HTERT RPE-1 (cell line): ENCODE results near the gene PTPRS.
"Not testable (repeated sequence)": the region's sequence is repeated elsewhere in the genome, so short reads cannot be mapped to it uniquely, and the experiment has no call there.

ENCODE experiments used
- in situ Hi-C: fragments of 300-500 bp; cut with MboI; formaldehyde crosslinking; loops from 4 replicates; pipeline ENCODE4 v1.14.3; 2020; ENCODE audit warnings: low sequenced_read_pairs

PTPRS gene

GRCh38 chr19:5340637-5341447, at the start of gene PTPRS:
Gene PTPRS, minus strand, starts transcription at chr19:5340812. Its CDS starts 54,672 bp downstream, at chr19:5286140.
- in situ Hi-C loops = no loop called here

- in situ Hi-C loops = no loop called here
Measured at GRCh38 chr19:5389353-5389752, 48.7 kb upstream of the PTPRS start.

GRCh38 chr19:5387472-5387871, 46.9 kb upstream of the PTPRS start:
- in situ Hi-C loops = no loop called here

- in situ Hi-C loops = no loop called here
Measured at GRCh38 chr19:5386841-5387240, 46.2 kb upstream of the PTPRS start.

GRCh38 chr19:5381197-5381596, 40.6 kb upstream of the PTPRS start:
- in situ Hi-C loops = not testable (repeated sequence)

- in situ Hi-C loops = no loop called here
Measured at GRCh38 chr19:5380215-5380919, 39.8 kb upstream of the PTPRS start.

GRCh38 chr19:5376928-5377327, 36.3 kb upstream of the PTPRS start:
- in situ Hi-C loops = no loop called here

- in situ Hi-C loops = no loop called here
Measured at GRCh38 chr19:5372572-5373200, 32.1 kb upstream of the PTPRS start.

- in situ Hi-C loops = no loop called here
Measured at GRCh38 chr19:5369962-5370367, 29.4 kb upstream of the PTPRS start.

- in situ Hi-C loops = no loop called here
Measured at GRCh38 chr19:5369304-5369703, 28.7 kb upstream of the PTPRS start.

GRCh38 chr19:5367530-5368133, 27.0 kb upstream of the PTPRS start:
- in situ Hi-C loops = no loop called here

GRCh38 chr19:5365905-5366304, 25.3 kb upstream of the PTPRS start:
- in situ Hi-C loops = no loop called here

GRCh38 chr19:5364674-5365073, 24.1 kb upstream of the PTPRS start:
- in situ Hi-C loops = no loop called here

- in situ Hi-C loops = not testable (repeated sequence)
Measured at GRCh38 chr19:5361839-5362238, 21.2 kb upstream of the PTPRS start.

GRCh38 chr19:5361407-5361806, 20.8 kb upstream of the PTPRS start:
- in situ Hi-C loops = no loop called here

- in situ Hi-C loops = no loop called here
Measured at GRCh38 chr19:5360003-5360780, 19.6 kb upstream of the PTPRS start.

- in situ Hi-C loops = no loop called here
Measured at GRCh38 chr19:5358173-5358800, 17.7 kb upstream of the PTPRS start.

- in situ Hi-C loops = no loop called here
Measured at GRCh38 chr19:5357584-5357983, 17.0 kb upstream of the PTPRS start.

- in situ Hi-C loops = no loop called here
Measured at GRCh38 chr19:5356918-5357317, 16.3 kb upstream of the PTPRS start.

GRCh38 chr19:5356428-5356827, 15.8 kb upstream of the PTPRS start:
- in situ Hi-C loops = no loop called here
